GM12874 (cell line): ENCODE data around the gene MEGF9.

Experiments
- TF ChIP-seq, protein P1 (sequence below): IDR thresholded peaks from 2 replicates; pipeline ENCODE4 v1.5.1; 2011; ENCODE audit warnings: low read depth, mild to moderate bottlenecking, control low read depth, low read length, moderate library complexity; ENCODE audit not compliant: insufficient read depth

The MEGF9 gene

DNA sequence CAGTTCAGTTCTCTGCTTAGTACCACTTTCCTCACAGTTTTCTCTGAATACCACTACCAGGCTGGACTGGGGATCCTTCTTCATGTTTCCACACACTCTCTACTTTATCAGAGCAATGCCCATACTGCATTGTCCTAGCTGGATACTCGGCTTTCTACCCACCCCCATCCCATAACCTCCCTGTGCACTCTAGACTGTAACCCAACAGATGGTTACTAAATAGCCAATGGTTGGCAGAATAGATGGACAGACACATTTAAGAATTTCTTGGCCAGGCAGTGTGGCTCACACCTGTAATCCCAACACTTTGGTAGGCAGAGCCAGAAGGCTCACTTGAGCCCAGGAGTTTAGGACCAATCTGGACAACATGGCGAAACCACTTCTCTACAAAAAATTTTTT is 157.1 kb downstream of the MEGF9 start:
- TF ChIP-seq, protein P1, sequence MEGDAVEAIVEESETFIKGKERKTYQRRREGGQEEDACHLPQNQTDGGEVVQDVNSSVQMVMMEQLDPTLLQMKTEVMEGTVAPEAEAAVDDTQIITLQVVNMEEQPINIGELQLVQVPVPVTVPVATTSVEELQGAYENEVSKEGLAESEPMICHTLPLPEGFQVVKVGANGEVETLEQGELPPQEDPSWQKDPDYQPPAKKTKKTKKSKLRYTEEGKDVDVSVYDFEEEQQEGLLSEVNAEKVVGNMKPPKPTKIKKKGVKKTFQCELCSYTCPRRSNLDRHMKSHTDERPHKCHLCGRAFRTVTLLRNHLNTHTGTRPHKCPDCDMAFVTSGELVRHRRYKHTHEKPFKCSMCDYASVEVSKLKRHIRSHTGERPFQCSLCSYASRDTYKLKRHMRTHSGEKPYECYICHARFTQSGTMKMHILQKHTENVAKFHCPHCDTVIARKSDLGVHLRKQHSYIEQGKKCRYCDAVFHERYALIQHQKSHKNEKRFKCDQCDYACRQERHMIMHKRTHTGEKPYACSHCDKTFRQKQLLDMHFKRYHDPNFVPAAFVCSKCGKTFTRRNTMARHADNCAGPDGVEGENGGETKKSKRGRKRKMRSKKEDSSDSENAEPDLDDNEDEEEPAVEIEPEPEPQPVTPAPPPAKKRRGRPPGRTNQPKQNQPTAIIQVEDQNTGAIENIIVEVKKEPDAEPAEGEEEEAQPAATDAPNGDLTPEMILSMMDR, result no peak

DNA sequence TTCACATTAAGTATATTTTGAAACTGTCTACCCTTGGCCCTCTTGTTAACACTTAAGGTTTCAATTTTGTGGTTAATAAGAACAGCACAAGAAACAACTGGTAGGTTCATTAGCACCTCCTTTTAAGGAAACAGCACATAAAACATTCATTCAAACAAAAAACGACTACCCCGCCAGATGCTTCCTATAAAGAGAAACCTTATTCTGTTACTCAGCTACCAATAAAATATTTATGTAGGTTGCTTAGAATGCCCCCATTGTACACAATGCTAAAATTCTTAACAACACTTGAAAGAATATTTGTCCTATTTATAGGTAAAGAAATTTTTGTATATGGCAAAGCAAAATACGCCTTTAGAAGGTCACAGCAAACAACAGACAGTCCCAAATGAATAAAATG is 157.5 kb downstream of the MEGF9 start:
- TF ChIP-seq, protein P1, result no peak

DNA sequence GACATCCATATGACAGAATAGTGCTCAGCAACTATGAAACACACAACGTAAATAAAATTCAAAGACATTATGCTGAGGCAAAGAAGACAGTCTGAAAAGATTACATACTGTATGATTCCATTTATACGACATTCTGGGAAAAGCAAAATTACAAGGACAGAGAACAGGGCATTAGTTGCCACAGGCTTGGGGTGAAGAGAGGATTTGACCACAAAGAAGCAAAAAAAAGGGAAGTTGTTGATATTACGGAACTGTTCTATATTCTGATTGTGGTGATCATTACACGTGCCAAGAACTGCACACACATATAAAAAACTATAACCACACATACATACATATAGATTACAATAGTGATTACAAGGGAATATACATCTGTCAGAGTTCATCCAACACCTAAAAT is 158.4 kb downstream of the MEGF9 start:
- TF ChIP-seq, protein P1, result no peak
